Activated CD8-positive, alpha-beta T cell treated with anti-CD3 and anti-CD28 coated beads, Interleukin-2, amount 10 ng/mL, durations not matched to agents 7 days and 5 days (primary cell): ENCODE data around the gene STAT5A. TPM values are rescaled to one million over a fixed set of nuclear protein-coding genes. Genes with fewer than 3 reads are reported as not detected.
A peak's percentile ranks its signal among the peaks of the same experiment; 100 is the strongest.

Experiments used
- ATAC-seq: fragments of 150-1000 bp; cut with Tn5 transposase; one replicate; pipeline ENCODE4 v1.10.0; 2021; ENCODE audit warnings: moderate library complexity
- CTCF ChIA-PET: fragments of 350-600 bp; sonication (Branson Sonifier 250); formaldehyde crosslinking; loops from one replicate; lab custom pipeline; 2021; ENCODE audit warnings: antibody characterized with exemption; lab: Charles Lee
- POLR2A ChIA-PET: fragments of 350-600 bp; sonication (Branson Sonifier 250); formaldehyde crosslinking; loops from one replicate; lab custom pipeline; 2021; ENCODE audit warnings: antibody characterized with exemption; lab: Charles Lee
- DNase-seq: peaks from one replicate; pipeline ENCODE4 v3.0.0-alpha.2; 2020
- H3K27ac Mint-ChIP-seq: one replicate; pipeline ENCODE4 v1.8.0; 2021; ENCODE audit warnings: mild to moderate bottlenecking, mixed read lengths
- H3K27me3 Mint-ChIP-seq: one replicate; pipeline ENCODE4 v1.8.0; 2021; ENCODE audit warnings: low read depth, mixed read lengths
- H3K36me3 Mint-ChIP-seq: one replicate; pipeline ENCODE4 v1.8.0; 2021; ENCODE audit warnings: low read depth, mixed read lengths
- H3K4me1 Mint-ChIP-seq: one replicate; pipeline ENCODE4 v1.8.0; 2021; ENCODE audit warnings: low read depth, mixed read lengths
- H3K4me3 Mint-ChIP-seq: one replicate; pipeline ENCODE4 v1.8.0; 2021; ENCODE audit warnings: mild to moderate bottlenecking, mixed read lengths
- H3K9me3 Mint-ChIP-seq: one replicate; pipeline ENCODE4 v1.8.0; 2022; ENCODE audit warnings: mixed read lengths; ENCODE audit not compliant: insufficient read depth
- total RNA-seq, 2 experiments: library from RNA; stranded (reverse); gene quantifications; one replicate each; pipeline ENCODE4 v1.2.3, GENCODE V29; 2021

STAT5A gene
- total RNA-seq, 2 experiments from 2014 or later, result 117 to 119 TPM

- DNase-seq (no peak), ATAC-seq (peak; percentile 3)
- Mint-ChIP-seq H3K4me3 (peak overlapping the region; percentile 93), H3K4me1 (peaks cover 58% of the 10 kb centered on the region), H3K27me3 (no peaks in the 10 kb centered on the region), H3K9me3 (no peaks in the 10 kb centered on the region), H3K27ac (peak overlapping the region; percentile 86), H3K36me3 (peaks cover 9% of the 10 kb centered on the region)
- POLR2A ChIA-PET, result interaction anchor here (0.9 to 11.3 kb wide), 7 partner anchors 9 to 257 kb away, joined by 3 to 128 read pairs (median 5); partner anchors contain the start of genes DNAJC7 and STAT5A
- CTCF ChIA-PET, result interaction anchor here (0.8 to 3.4 kb wide), 10 partner anchors 12 to 114 kb away, joined by 3 to 17 read pairs (median 4); partner anchors contain the start of genes KCNH4 and STAT3
These were observed 13.3 kb upstream of the STAT5A start for GRCh38 chr17:42274812-42275526.

- Mint-ChIP-seq H3K4me3 (peak overlapping the region; percentile 93), H3K9me3 (no peaks in the 10 kb centered on the region), H3K36me3 (peaks cover 5% of the 10 kb centered on the region), H3K4me1 (peaks cover 52% of the 10 kb centered on the region), H3K27ac (peak overlapping the region; percentile 86), H3K27me3 (no peaks in the 10 kb centered on the region)
- ATAC-seq, result peak; percentile 60
- ChIA-PET CTCF (interaction anchor here (0.8 to 3.4 kb wide), 8 partner anchors 11 to 113 kb away, joined by 3 to 17 read pairs (median 4); partner anchors contain the start of gene STAT3), POLR2A (interaction anchor here (0.9 to 11.3 kb wide), 8 partner anchors 8 to 258 kb away, joined by 3 to 128 read pairs (median 5); partner anchors contain the start of genes DNAJC7 and STAT5A)
- DNase-seq, result peak; percentile 40
These were observed 12.6 kb upstream of the STAT5A start for GRCh38 chr17:42275527-42276358.

GRCh38 chr17:42276359-42276608, 12.0 kb upstream of the STAT5A start, which contains the start of gene STAT5B:
TSS of gene STAT5B (minus strand) at chr17:42276391. CDS start at chr17:42232127, 44,264 bp downstream.
- Mint-ChIP-seq H3K4me3 (peak within 1 kb of the TSS; percentile 93), H3K36me3 (peaks cover 3% of the 10 kb centered on the region), H3K27me3 (no peaks in the 10 kb centered on the region), H3K9me3 (no peaks in the 10 kb centered on the region), H3K27ac (peak within 1 kb of the TSS; percentile 86), H3K4me1 (peaks cover 46% of the 10 kb centered on the region)
- DNase-seq (peak; percentile 74), ATAC-seq (peak; percentile 69)
- CTCF ChIA-PET, result interaction anchor here (1.2 to 1.7 kb wide), 3 partner anchors 26 to 28 kb away, joined by 4 to 6 read pairs (median 4); no protein-coding TSS in a partner anchor
- POLR2A ChIA-PET, result interaction anchor here (0.9 to 11.3 kb wide), 6 partner anchors 27 to 259 kb away, joined by 3 to 128 read pairs (median 5); partner anchors contain the start of gene DNAJC7

GRCh38 chr17:42276609-42277341, 11.5 kb upstream of the STAT5A start:
- Mint-ChIP-seq H3K36me3 (peaks cover 3% of the 10 kb centered on the region), H3K27ac (peak overlapping the region; percentile 71), H3K4me3 (peak overlapping the region; percentile 75), H3K27me3 (no peaks in the 10 kb centered on the region), H3K9me3 (no peaks in the 10 kb centered on the region), H3K4me1 (peaks cover 41% of the 10 kb centered on the region)
- DNase-seq (peak; percentile 33), ATAC-seq (no peak)
- POLR2A ChIA-PET, result interaction anchor here (0.6 to 11.3 kb wide), 9 partner anchors 10 to 128 kb away, joined by 3 to 128 read pairs (median 3); partner anchors contain the start of genes GHDC and STAT5A
- CTCF ChIA-PET, result interaction anchor here (0.9 to 1.2 kb wide), 3 partner anchors 10 to 55 kb away, joined by 3 to 5 read pairs (median 4); no protein-coding TSS in a partner anchor

- ChIA-PET CTCF (interaction anchor here (0.9 to 1.2 kb wide), 3 partner anchors 10 to 55 kb away, joined by 3 to 5 read pairs (median 4); no protein-coding TSS in a partner anchor), POLR2A (interaction anchor here (0.6 to 11.3 kb wide), 7 partner anchors 9 to 128 kb away, joined by 3 to 128 read pairs (median 3); partner anchors contain the start of genes GHDC and STAT5A)
- Mint-ChIP-seq H3K36me3 (peaks cover 3% of the 10 kb centered on the region), H3K27ac (peak overlapping the region; percentile 71), H3K4me1 (peaks cover 36% of the 10 kb centered on the region), H3K27me3 (no peaks in the 10 kb centered on the region), H3K9me3 (no peaks in the 10 kb centered on the region), H3K4me3 (peak overlapping the region; percentile 75)
- DNase-seq, result no peak
- no peak for ATAC-seq
These were observed 11.0 kb upstream of the STAT5A start for GRCh38 chr17:42277342-42277712.

GRCh38 chr17:42279776-42280630, 8.3 kb upstream of the STAT5A start:
- ATAC-seq (no peak), DNase-seq (no peak)
- H3K9me3 Mint-ChIP-seq, result no peaks in the 10 kb centered on the region
- H3K36me3 Mint-ChIP-seq, result peaks cover 3% of the 10 kb centered on the region
- H3K27ac Mint-ChIP-seq, result no peak overlapping the region
- H3K4me1 Mint-ChIP-seq, result peaks cover 19% of the 10 kb centered on the region
- CTCF ChIA-PET, result interaction anchor here (1.1 to 1.5 kb wide), 3 partner anchors 11 to 58 kb away, joined by 3 to 4 read pairs (median 3); no protein-coding TSS in a partner anchor
- H3K27me3 Mint-ChIP-seq, result no peaks in the 10 kb centered on the region
- POLR2A ChIA-PET, result interaction anchor here (0.6 to 3.0 kb wide), 6 partner anchors 9 to 362 kb away, joined by 3 to 24 read pairs (median 3); partner anchors contain the start of gene STAT5A
- H3K4me3 Mint-ChIP-seq, result no peak overlapping the region

GRCh38 chr17:42281571-42282096, 6.7 kb upstream of the STAT5A start:
- DNase-seq, result no peak
- Mint-ChIP-seq H3K4me3 (no peak overlapping the region), H3K27ac (no peak overlapping the region), H3K36me3 (no peaks in the 10 kb centered on the region), H3K4me1 (peaks cover 26% of the 10 kb centered on the region), H3K27me3 (no peaks in the 10 kb centered on the region), H3K9me3 (no peaks in the 10 kb centered on the region)
- ChIA-PET POLR2A (interaction anchor here (0.8 kb wide), 1 partner anchor 33 kb away, joined by 4 read pairs; no protein-coding TSS in a partner anchor), CTCF (interaction anchor here (1.2 kb wide), 1 partner anchor 59 kb away, joined by 4 read pairs; no protein-coding TSS in a partner anchor)
- no peak for ATAC-seq

GRCh38 chr17:42282478-42283080, 5.7 kb upstream of the STAT5A start:
- DNase-seq (no peak), ATAC-seq (no peak)
- Mint-ChIP-seq H3K36me3 (peaks cover 2% of the 10 kb centered on the region), H3K4me1 (peaks cover 28% of the 10 kb centered on the region), H3K4me3 (no peak overlapping the region), H3K27ac (no peak overlapping the region), H3K9me3 (no peaks in the 10 kb centered on the region), H3K27me3 (no peaks in the 10 kb centered on the region)
- ChIA-PET POLR2A (no interaction called here), CTCF (interaction anchor here (1.2 kb wide), 1 partner anchor 60 kb away, joined by 4 read pairs; no protein-coding TSS in a partner anchor)

- no peaks in the 10 kb centered on the region for H3K9me3 Mint-ChIP-seq
- peaks cover 28% of the 10 kb centered on the region for H3K4me1 Mint-ChIP-seq
- no peak overlapping the region for H3K4me3 Mint-ChIP-seq
- ChIA-PET CTCF (no interaction called here), POLR2A (interaction anchor here (0.9 kb wide), 1 partner anchor 8 kb away, joined by 3 read pairs; no protein-coding TSS in a partner anchor)
- no peak for ATAC-seq
- peak overlapping the region; percentile 30 for H3K27ac Mint-ChIP-seq
- no peaks in the 10 kb centered on the region for H3K27me3 Mint-ChIP-seq
- no peak for DNase-seq
- peaks cover 5% of the 10 kb centered on the region for H3K36me3 Mint-ChIP-seq
These were observed 4.9 kb upstream of the STAT5A start for GRCh38 chr17:42283241-42284023.
